GM23338 (cell line): ENCODE results near the gene PACRGL. TPM values are rescaled to one million over a fixed set of nuclear protein-coding genes. Genes with fewer than 3 reads are reported as not detected.

Source experiments
- ATAC-seq: fragments of 200-7000 bp; cut with Tn5 transposase; 3 replicates; pipeline ENCODE4 v1.9.1; 2020
- DNase-seq: peaks from one replicate; pipeline ENCODE4 v3.0.0-alpha.2; 2015; ENCODE audit warnings: low spot score
- H2AFZ ChIP-seq: fragments of 200-600 bp; sonication (generic); 2 replicates; pipeline ENCODE4 v1.8.0; 2016; ENCODE audit warnings: antibody characterized with exemption, mild to moderate bottlenecking, moderate library complexity
- H3F3A ChIP-seq: fragments of 200-600 bp; sonication (generic); replicated peaks from 2 replicates; pipeline ENCODE4 v1.8.0; 2017; ENCODE audit warnings: antibody characterized with exemption, mixed run types, low read depth
- H3K27ac ChIP-seq: fragments of 200-600 bp; sonication (generic); 2 replicates; pipeline ENCODE4 v1.6.1; 2016; ENCODE audit warnings: low read depth
- H3K27me3 ChIP-seq: fragments of 200-600 bp; sonication (generic); 2 replicates; pipeline ENCODE4 v1.8.0; 2016; ENCODE audit warnings: mild to moderate bottlenecking, mixed run types, moderate library complexity; ENCODE audit not compliant: insufficient read depth
- H3K36me3 ChIP-seq: fragments of 200-600 bp; sonication (generic); 2 replicates; pipeline ENCODE4 v1.8.0; 2016; ENCODE audit warnings: mild to moderate bottlenecking; ENCODE audit not compliant: insufficient read depth
- H3K4me1 ChIP-seq: fragments of 200-600 bp; sonication (generic); 2 replicates; pipeline ENCODE4 v1.8.0; 2016; ENCODE audit warnings: mild to moderate bottlenecking, moderate library complexity; ENCODE audit not compliant: insufficient read depth
- H3K4me2 ChIP-seq: fragments of 200-600 bp; sonication (generic); 2 replicates; pipeline ENCODE4 v1.7.1; 2017; ENCODE audit warnings: mixed run types
- H3K4me3 ChIP-seq: fragments of 200-600 bp; sonication (generic); 2 replicates; pipeline ENCODE4 v1.6.1; 2016; ENCODE audit warnings: mixed run types
- H3K79me2 ChIP-seq: fragments of 200-600 bp; sonication (generic); replicated peaks from 2 replicates; pipeline ENCODE4 v1.8.0; 2017; ENCODE audit warnings: mild to moderate bottlenecking; ENCODE audit not compliant: insufficient read depth
- H3K9me2 ChIP-seq: fragments of 200-600 bp; sonication (generic); 2 replicates; pipeline ENCODE4 v1.8.0; 2017; ENCODE audit not compliant: insufficient read depth
- H4K20me1 ChIP-seq: fragments of 200-600 bp; sonication (generic); replicated peaks from 2 replicates; pipeline ENCODE4 v1.8.0; 2017; ENCODE audit warnings: mild to moderate bottlenecking; ENCODE audit not compliant: insufficient read depth
- H3K27ac Mint-ChIP-seq: 2 replicates; pipeline ENCODE4 v1.8.0; 2020; ENCODE audit warnings: inconsistent platforms, mild to moderate bottlenecking, moderate library complexity, mixed read lengths
- H3K27me3 Mint-ChIP-seq: 3 replicates; pipeline ENCODE4 v1.8.0; 2022; ENCODE audit warnings: low read depth, mild to moderate bottlenecking, moderate library complexity, mixed read lengths, inconsistent platforms; ENCODE audit not compliant: insufficient read depth, poor library complexity
- H3K36me3 Mint-ChIP-seq: 3 replicates; pipeline ENCODE4 v1.8.0; 2021; ENCODE audit warnings: low read depth, mild to moderate bottlenecking, inconsistent platforms, moderate library complexity, mixed read lengths
- H3K4me1 Mint-ChIP-seq: 3 replicates; pipeline ENCODE4 v1.8.0; 2020; ENCODE audit warnings: mild to moderate bottlenecking, inconsistent platforms, mixed read lengths
- H3K4me3 Mint-ChIP-seq: 3 replicates; pipeline ENCODE4 v1.8.0; 2021; ENCODE audit warnings: moderate library complexity, mild to moderate bottlenecking, inconsistent platforms, mixed read lengths
- H3K9me3 Mint-ChIP-seq: 3 replicates; pipeline ENCODE4 v1.8.0; 2020; ENCODE audit warnings: moderate library complexity, mild to moderate bottlenecking, inconsistent platforms, mixed read lengths
- CREB1 ChIP-seq: fragments of 250-450 bp; sonication (Bioruptor Pico); IDR thresholded peaks from 2 replicates; pipeline ENCODE4 v1.5.0; 2020; ENCODE audit warnings: low read depth, mild to moderate bottlenecking, moderate library complexity
- CTCF ChIP-seq, 2 experiments: fragments of 200-600 bp in 1 of 2; sonication (generic) in 1 of 2; conservative IDR thresholded peaks; 2 replicates each; pipeline versions ENCODE4 v1.5.1 to v1.6.1; 2016 to 2017; ENCODE audit warnings: antibody characterized with exemption in 2 of 2, low read depth in 2 of 2, mild to moderate bottlenecking in 2 of 2, moderate library complexity in 1 of 2
- ETS1 ChIP-seq: IDR thresholded peaks from 2 replicates; pipeline ENCODE4 v1.6.1; 2016; ENCODE audit warnings: antibody characterized with exemption
- EZH2 ChIP-seq: fragments of 200-600 bp; sonication (generic); IDR thresholded peaks from one replicate; pipeline ENCODE4 v1.8.0; 2017; ENCODE audit warnings: antibody characterized with exemption, mild to moderate bottlenecking, low read depth; ENCODE audit not compliant: unreplicated experiment
- EZH2phosphoT487 ChIP-seq: fragments of 200-600 bp; sonication (generic); IDR thresholded peaks from one replicate; pipeline ENCODE4 v1.8.1; 2018; ENCODE audit warnings: antibody characterized with exemption; ENCODE audit not compliant: unreplicated experiment
- JUNB ChIP-seq: IDR thresholded peaks from one replicate; pipeline ENCODE4 v1.6.1; 2016; ENCODE audit warnings: antibody characterized with exemption; ENCODE audit not compliant: unreplicated experiment
- NANOG ChIP-seq: IDR thresholded peaks from 2 replicates; pipeline ENCODE4 v1.6.1; 2016; ENCODE audit warnings: antibody characterized with exemption, borderline replicate concordance
- POLR2AphosphoS5 ChIP-seq: IDR thresholded peaks from 2 replicates; pipeline ENCODE4 v1.6.1; 2016; ENCODE audit warnings: antibody characterized with exemption, low read depth
- REST ChIP-seq: IDR thresholded peaks from one replicate; pipeline ENCODE4 v1.6.1; 2018; ENCODE audit warnings: antibody characterized with exemption; ENCODE audit not compliant: unreplicated experiment
- STAT1 ChIP-seq: IDR thresholded peaks from one replicate; pipeline ENCODE4 v1.6.1; 2016; ENCODE audit warnings: antibody characterized with exemption; ENCODE audit not compliant: unreplicated experiment
- ZNF114 ChIP-seq: fragments of 250-450 bp; sonication (Bioruptor Pico); IDR thresholded peaks from 2 replicates; pipeline ENCODE4 v1.5.0; 2020; ENCODE audit warnings: mild to moderate bottlenecking, moderate library complexity
- ZNF331 ChIP-seq: fragments of 250-450 bp; sonication (Bioruptor Pico); IDR thresholded peaks from 2 replicates; pipeline ENCODE4 v1.5.0; 2020; ENCODE audit warnings: low read depth, mild to moderate bottlenecking, moderate library complexity
- ZNF462 ChIP-seq: fragments of 250-450 bp; sonication (Bioruptor Pico); IDR thresholded peaks from 2 replicates; pipeline ENCODE4 v1.5.0; 2020; ENCODE audit warnings: mild to moderate bottlenecking, moderate library complexity
- polyA plus RNA-seq: library from polyadenylated mRNA; unstranded; fragments of >200 nt; fragmentation: Nextera tagmentation; extraction: Ambion mirVana; gene quantifications from 2 replicates; pipeline ENCODE4 v1.2.1, GENCODE V29; 2016
- total RNA-seq: library from RNA; depleted of rRNA; stranded (reverse); fragments of >200 nt; shearing (Covaris generic); gene quantifications from 2 replicates; pipeline ENCODE4 v1.2.3, GENCODE V29; 2014

PACRGL gene
- total and polyA plus RNA-seq, 2 experiments from 2014 or later, result 4.8 to 15.8 TPM

GRCh38 chr4:20679951-20680350, 20.3 kb upstream of the PACRGL start:
- no peaks in the 10 kb centered on the region for H3K79me2 ChIP-seq
- H3K4me3 ChIP-seq, result no peak overlapping the region
- Mint-ChIP-seq H3K9me3 (0 out of 3 replicates have a peak, but pooled peaks cover 4% of the 10 kb centered on the region), H3K4me1 (peaks cover 16% of the 10 kb centered on the region), H3K27me3 (no peaks in the 10 kb centered on the region), H3K36me3 (peaks cover 6% of the 10 kb centered on the region; the same call in 1 of the 3 replicates), H3K4me3 (no peak overlapping the region), H3K27ac (no peak overlapping the region)
- H3K27ac ChIP-seq, result no peak overlapping the region
- ATAC-seq (no peak), DNase-seq (no peak)
- no peak overlapping the region for H3K4me2 ChIP-seq
- no peaks in the 10 kb centered on the region for H3K36me3 ChIP-seq
- H2AFZ ChIP-seq, result no peak overlapping the region
- H3F3A ChIP-seq, result no peaks in the 10 kb centered on the region
- TF ChIP-seq REST (no peak), ETS1 (no peak), EZH2 (no peak), CREB1 (CRISPR knock-in tag) (no peak), ZNF331 (CRISPR knock-in tag) (no peak), POLR2AphosphoS5 (no peak), CTCF (conservative IDR thresholded peaks at IDR 0.05; ENCODE audit: low read depth in 2 of 2) (no peak), ZNF114 (CRISPR knock-in tag) (no peak), JUNB (no peak), NANOG (no peak), STAT1 (no peak), EZH2phosphoT487 (no peak), ZNF462 (no peak)
- H3K9me2 ChIP-seq, result 0 out of 2 replicates have a peak, but pooled peaks cover 4% of the 10 kb centered on the region
- H3K4me1 ChIP-seq, result peaks cover 12% of the 10 kb centered on the region; the same call in 1 of the 2 replicates
- H3K27me3 ChIP-seq, result no peaks in the 10 kb centered on the region
- no peaks in the 10 kb centered on the region for H4K20me1 ChIP-seq
